MV-4-11 (cell line): Measurements from ENCODE around the gene COG5.

Experiments used
- DNase-seq: peaks from one replicate; lab custom pipeline; 2025; lab: John Stamatoyannopoulos, UW

The COG5 gene

DNA sequence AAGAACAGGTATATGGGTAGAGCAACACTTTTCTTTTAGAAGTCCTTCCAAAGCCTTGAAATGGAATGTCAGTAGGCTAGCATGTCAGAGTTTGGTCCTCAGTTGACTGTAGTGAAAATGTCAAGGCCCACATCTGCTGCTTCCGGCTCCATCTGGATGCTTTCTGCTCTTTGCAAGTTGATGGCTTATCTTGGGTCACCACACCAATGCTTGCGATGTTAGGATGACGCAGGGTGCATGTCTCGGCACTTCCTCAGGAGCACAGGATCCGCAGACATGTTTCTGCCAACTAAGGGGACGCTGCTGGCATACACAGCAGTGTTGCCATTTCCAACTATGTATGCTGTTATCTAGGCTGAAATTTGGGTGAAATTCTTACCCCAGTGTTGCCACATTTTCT lies 408.9 kb downstream of the COG5 start:
- no peak for DNase-seq

DNA sequence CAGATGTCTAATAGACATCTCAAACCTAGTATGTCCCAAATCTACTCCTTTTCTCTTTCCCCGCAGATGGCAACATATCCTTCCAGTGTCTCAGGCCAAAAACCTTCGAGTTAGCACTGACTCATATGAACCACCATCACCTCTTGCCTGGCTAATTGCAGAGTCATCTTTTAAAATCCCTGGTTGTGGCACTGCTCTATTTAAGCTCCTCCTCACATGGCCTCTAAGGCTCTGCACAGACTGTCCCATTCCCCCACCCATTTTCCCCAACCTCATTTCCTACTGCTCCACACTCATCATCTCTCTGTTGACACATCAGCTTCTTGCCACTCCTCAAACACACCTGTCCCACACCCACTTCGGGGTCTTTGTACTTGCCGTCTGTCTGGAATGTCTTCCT lies 411.7 kb downstream of the COG5 start:
- no peak for DNase-seq
